HEK293 (cell line): Measurements from ENCODE around the gene ATOH1.

ENCODE experiments used
- CTCF ChIP-seq: fragments of 450-650 bp; formaldehyde crosslinking; IDR thresholded peaks from 2 replicates; pipeline ENCODE4 v1.5.1; 2016; ENCODE audit warnings: missing biosample characterization, missing genetic modification characterization
- GLIS1 ChIP-seq: fragments of 450-650 bp; formaldehyde crosslinking; IDR thresholded peaks from 2 replicates; pipeline ENCODE4 v1.5.1; 2016; ENCODE audit warnings: missing biosample characterization, missing genetic modification characterization
- INSM2 ChIP-seq: fragments of 450-650 bp; formaldehyde crosslinking; IDR thresholded peaks from 2 replicates; pipeline ENCODE4 v1.5.1; 2016; ENCODE audit warnings: missing biosample characterization, missing genetic modification characterization
- OVOL3 ChIP-seq: fragments of 450-650 bp; formaldehyde crosslinking; IDR thresholded peaks from 2 replicates; pipeline ENCODE4 v1.5.1; 2016; ENCODE audit warnings: missing biosample characterization, missing genetic modification characterization
- SP2 ChIP-seq: fragments of 450-650 bp; formaldehyde crosslinking; IDR thresholded peaks from 2 replicates; pipeline ENCODE4 v1.5.1; 2016; ENCODE audit warnings: missing biosample characterization, missing genetic modification characterization
- ZBTB20 ChIP-seq: fragments of 450-650 bp; formaldehyde crosslinking; IDR thresholded peaks from 2 replicates; pipeline ENCODE4 v1.5.1; 2016; ENCODE audit warnings: missing biosample characterization, missing genetic modification characterization
- ZBTB26 ChIP-seq: fragments of 450-650 bp; formaldehyde crosslinking; optimal IDR thresholded peaks from 2 replicates; pipeline ENCODE3; 2016; ENCODE audit warnings: missing biosample characterization, mild to moderate bottlenecking, missing genetic modification characterization
- ZIC2 ChIP-seq: fragments of 450-650 bp; formaldehyde crosslinking; IDR thresholded peaks from 2 replicates; pipeline ENCODE4 v1.5.1; 2016; ENCODE audit warnings: missing biosample characterization, missing genetic modification characterization
- ZNF133 ChIP-seq: fragments of 450-650 bp; formaldehyde crosslinking; IDR thresholded peaks from 2 replicates; pipeline ENCODE4 v1.5.1; 2016; ENCODE audit warnings: missing biosample characterization, missing genetic modification characterization
- ZNF155 ChIP-seq: fragments of 450-650 bp; formaldehyde crosslinking; IDR thresholded peaks from 2 replicates; pipeline ENCODE4 v1.5.1; 2016; ENCODE audit warnings: missing biosample characterization, missing genetic modification characterization
- ZNF169 ChIP-seq: fragments of 450-650 bp; formaldehyde crosslinking; IDR thresholded peaks from 2 replicates; pipeline ENCODE4 v1.5.1; 2016; ENCODE audit warnings: missing biosample characterization, missing genetic modification characterization
- ZNF324 ChIP-seq: fragments of 450-650 bp; formaldehyde crosslinking; IDR thresholded peaks from 2 replicates; pipeline ENCODE4 v1.5.1; 2016; ENCODE audit warnings: missing biosample characterization, missing genetic modification characterization
- ZNF341 ChIP-seq: fragments of 450-650 bp; formaldehyde crosslinking; IDR thresholded peaks from 2 replicates; pipeline ENCODE4; 2016; ENCODE audit warnings: low read depth, missing biosample characterization, missing genetic modification characterization
- ZNF596 ChIP-seq: fragments of 450-650 bp; IDR thresholded peaks from 2 replicates; pipeline ENCODE4 v1.5.0; 2018; ENCODE audit warnings: missing biosample characterization, mild to moderate bottlenecking, missing genetic modification characterization, moderate library complexity
- ZNF623 ChIP-seq: fragments of 450-650 bp; formaldehyde crosslinking; IDR thresholded peaks from 2 replicates; pipeline ENCODE4 v1.5.1; 2016; ENCODE audit warnings: missing biosample characterization, missing genetic modification characterization
- ZNF670 ChIP-seq: fragments of 450-650 bp; formaldehyde crosslinking; IDR thresholded peaks from 2 replicates; pipeline ENCODE4 v1.5.1; 2016; ENCODE audit warnings: missing biosample characterization, missing genetic modification characterization, low read depth
- ZNF777 ChIP-seq: fragments of 450-650 bp; formaldehyde crosslinking; IDR thresholded peaks from 2 replicates; pipeline ENCODE4 v1.5.1; 2017; ENCODE audit warnings: missing biosample characterization, missing genetic modification characterization, borderline replicate concordance
- ZNF785 ChIP-seq: fragments of 450-650 bp; formaldehyde crosslinking; IDR thresholded peaks from 2 replicates; pipeline ENCODE4 v1.5.1; 2016; ENCODE audit warnings: missing biosample characterization, missing genetic modification characterization
- TF ChIP-seq, protein P1 (sequence below): fragments of 450-650 bp; formaldehyde crosslinking; IDR thresholded peaks from 2 replicates; pipeline ENCODE4 v1.5.1; 2016; ENCODE audit warnings: missing biosample characterization, missing genetic modification characterization, borderline replicate concordance
- TF ChIP-seq, protein P2 (sequence below): fragments of 450-650 bp; IDR thresholded peaks from 2 replicates; pipeline ENCODE4 v1.5.1; 2018; ENCODE audit warnings: missing biosample characterization, mild to moderate bottlenecking, missing genetic modification characterization

The ATOH1 gene

GRCh38 chr4:93828995-93829819 lies 654 bp downstream of the ATOH1 start (continued):
- TF ChIP-seq ZNF785 (tag by site-specific recombination) (no peak), ZNF341 (tag by site-specific recombination) (peak; percentile 94), ZNF324 (no peak), SP2 (tag by site-specific recombination) (no peak), ZBTB20 (tag by site-specific recombination) (peak; percentile 23; the same call in 1 of the 2 replicates), ZNF596 (tag by site-specific recombination) (no peak), OVOL3 (tag by site-specific recombination) (no peak), ZNF777 (peak; percentile 30; the same call in 1 of the 2 replicates), ZBTB26 (tag by site-specific recombination) (peak; percentile 44), ZIC2 (tag by site-specific recombination) (peak; percentile 41), ZNF155 (tag by site-specific recombination) (no peak), INSM2 (no peak), ZNF623 (tag by site-specific recombination) (no peak), ZNF169 (tag by site-specific recombination) (no peak), ZNF133 (no peak), GLIS1 (tag by site-specific recombination) (peak; percentile 75), ZNF670 (no peak), CTCF (tag by site-specific recombination) (no peak)
- TF ChIP-seq, protein P1, sequence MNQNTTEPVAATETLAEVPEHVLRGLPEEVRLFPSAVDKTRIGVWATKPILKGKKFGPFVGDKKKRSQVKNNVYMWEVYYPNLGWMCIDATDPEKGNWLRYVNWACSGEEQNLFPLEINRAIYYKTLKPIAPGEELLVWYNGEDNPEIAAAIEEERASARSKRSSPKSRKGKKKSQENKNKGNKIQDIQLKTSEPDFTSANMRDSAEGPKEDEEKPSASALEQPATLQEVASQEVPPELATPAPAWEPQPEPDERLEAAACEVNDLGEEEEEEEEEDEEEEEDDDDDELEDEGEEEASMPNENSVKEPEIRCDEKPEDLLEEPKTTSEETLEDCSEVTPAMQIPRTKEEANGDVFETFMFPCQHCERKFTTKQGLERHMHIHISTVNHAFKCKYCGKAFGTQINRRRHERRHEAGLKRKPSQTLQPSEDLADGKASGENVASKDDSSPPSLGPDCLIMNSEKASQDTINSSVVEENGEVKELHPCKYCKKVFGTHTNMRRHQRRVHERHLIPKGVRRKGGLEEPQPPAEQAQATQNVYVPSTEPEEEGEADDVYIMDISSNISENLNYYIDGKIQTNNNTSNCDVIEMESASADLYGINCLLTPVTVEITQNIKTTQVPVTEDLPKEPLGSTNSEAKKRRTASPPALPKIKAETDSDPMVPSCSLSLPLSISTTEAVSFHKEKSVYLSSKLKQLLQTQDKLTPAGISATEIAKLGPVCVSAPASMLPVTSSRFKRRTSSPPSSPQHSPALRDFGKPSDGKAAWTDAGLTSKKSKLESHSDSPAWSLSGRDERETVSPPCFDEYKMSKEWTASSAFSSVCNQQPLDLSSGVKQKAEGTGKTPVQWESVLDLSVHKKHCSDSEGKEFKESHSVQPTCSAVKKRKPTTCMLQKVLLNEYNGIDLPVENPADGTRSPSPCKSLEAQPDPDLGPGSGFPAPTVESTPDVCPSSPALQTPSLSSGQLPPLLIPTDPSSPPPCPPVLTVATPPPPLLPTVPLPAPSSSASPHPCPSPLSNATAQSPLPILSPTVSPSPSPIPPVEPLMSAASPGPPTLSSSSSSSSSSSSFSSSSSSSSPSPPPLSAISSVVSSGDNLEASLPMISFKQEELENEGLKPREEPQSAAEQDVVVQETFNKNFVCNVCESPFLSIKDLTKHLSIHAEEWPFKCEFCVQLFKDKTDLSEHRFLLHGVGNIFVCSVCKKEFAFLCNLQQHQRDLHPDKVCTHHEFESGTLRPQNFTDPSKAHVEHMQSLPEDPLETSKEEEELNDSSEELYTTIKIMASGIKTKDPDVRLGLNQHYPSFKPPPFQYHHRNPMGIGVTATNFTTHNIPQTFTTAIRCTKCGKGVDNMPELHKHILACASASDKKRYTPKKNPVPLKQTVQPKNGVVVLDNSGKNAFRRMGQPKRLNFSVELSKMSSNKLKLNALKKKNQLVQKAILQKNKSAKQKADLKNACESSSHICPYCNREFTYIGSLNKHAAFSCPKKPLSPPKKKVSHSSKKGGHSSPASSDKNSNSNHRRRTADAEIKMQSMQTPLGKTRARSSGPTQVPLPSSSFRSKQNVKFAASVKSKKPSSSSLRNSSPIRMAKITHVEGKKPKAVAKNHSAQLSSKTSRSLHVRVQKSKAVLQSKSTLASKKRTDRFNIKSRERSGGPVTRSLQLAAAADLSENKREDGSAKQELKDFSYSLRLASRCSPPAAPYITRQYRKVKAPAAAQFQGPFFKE (tag by site-specific recombination), result no peak
- TF ChIP-seq, protein P2, sequence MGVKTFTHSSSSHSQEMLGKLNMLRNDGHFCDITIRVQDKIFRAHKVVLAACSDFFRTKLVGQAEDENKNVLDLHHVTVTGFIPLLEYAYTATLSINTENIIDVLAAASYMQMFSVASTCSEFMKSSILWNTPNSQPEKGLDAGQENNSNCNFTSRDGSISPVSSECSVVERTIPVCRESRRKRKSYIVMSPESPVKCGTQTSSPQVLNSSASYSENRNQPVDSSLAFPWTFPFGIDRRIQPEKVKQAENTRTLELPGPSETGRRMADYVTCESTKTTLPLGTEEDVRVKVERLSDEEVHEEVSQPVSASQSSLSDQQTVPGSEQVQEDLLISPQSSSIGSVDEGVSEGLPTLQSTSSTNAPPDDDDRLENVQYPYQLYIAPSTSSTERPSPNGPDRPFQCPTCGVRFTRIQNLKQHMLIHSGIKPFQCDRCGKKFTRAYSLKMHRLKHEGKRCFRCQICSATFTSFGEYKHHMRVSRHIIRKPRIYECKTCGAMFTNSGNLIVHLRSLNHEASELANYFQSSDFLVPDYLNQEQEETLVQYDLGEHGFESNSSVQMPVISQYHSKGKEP (tag by site-specific recombination), result no peak
